Natural killer cell (primary cell): Measurements from ENCODE around the gene KSR1. TPM values are rescaled to one million over a fixed set of nuclear protein-coding genes. Genes with fewer than 3 reads are reported as not detected.

Source experiments
- ATAC-seq, 3 donors: fragments of 150-1000 bp in 2 of 3; fragments of 200-7000 bp in 1 of 3; cut with Tn5 transposase; 1 replicate in 1 of 3; 2 replicates in 2 of 3; pipeline ENCODE4 v1.10.0; 2021; ENCODE audit warnings: mild to moderate bottlenecking in 2 of 3, moderate library complexity in 2 of 3
- DNase-seq, 2 donors: peaks; one replicate each; pipeline versions ENCODE4 v3.0.0 to v3.0.0-alpha.2; 2013 to 2021; ENCODE audit warnings: mixed read lengths in 1 of 2
- H3K27ac ChIP-seq: one replicate; pipeline ENCODE4 v1.5.1; 2013; ENCODE audit warnings: mild to moderate bottlenecking, low read length
- H3K27me3 ChIP-seq: one replicate; pipeline ENCODE4 v1.6.1; 2013; ENCODE audit warnings: low read length; ENCODE audit not compliant: control insufficient read depth, insufficient read depth
- H3K36me3 ChIP-seq: one replicate; pipeline ENCODE4 v1.6.1; 2013; ENCODE audit warnings: low read length; ENCODE audit not compliant: control insufficient read depth, insufficient read depth
- H3K4me1 ChIP-seq: one replicate; pipeline ENCODE4 v1.6.1; 2013; ENCODE audit warnings: low read length; ENCODE audit not compliant: control insufficient read depth, insufficient read depth
- H3K4me3 ChIP-seq: one replicate; pipeline ENCODE4 v1.5.1; 2013; ENCODE audit warnings: low read length
- H3K9me3 ChIP-seq: one replicate; pipeline ENCODE4 v1.6.1; 2013; ENCODE audit warnings: low read length; ENCODE audit not compliant: control insufficient read depth, insufficient read depth
- H3K27ac Mint-ChIP-seq, 2 donors: one replicate each; pipeline ENCODE4 v1.8.0; 2022; ENCODE audit warnings: mild to moderate bottlenecking in 2 of 2, mixed read lengths in 2 of 2, moderate library complexity in 1 of 2
- H3K27me3 Mint-ChIP-seq, 2 donors: one replicate each; pipeline ENCODE4 v1.8.0; 2022; ENCODE audit warnings: low read depth in 2 of 2, mixed read lengths in 2 of 2
- H3K36me3 Mint-ChIP-seq: one replicate; pipeline ENCODE4 v1.8.0; 2022; ENCODE audit warnings: mixed read lengths
- H3K4me1 Mint-ChIP-seq, 2 donors: one replicate each; pipeline ENCODE4 v1.8.0; 2022; ENCODE audit warnings: mixed read lengths in 2 of 2
- H3K4me3 Mint-ChIP-seq: one replicate; pipeline ENCODE4 v1.8.0; 2022; ENCODE audit warnings: mild to moderate bottlenecking, moderate library complexity, mixed read lengths
- H3K9me3 Mint-ChIP-seq, 2 donors: one replicate each; pipeline ENCODE4 v1.8.0; 2022; ENCODE audit warnings: mixed read lengths in 2 of 2
- WGBS: methylation state at CpG from one replicate; pipeline ENCODE4 v1.1.7; 2013; ENCODE audit warnings: missing lambda C conversion rate; ENCODE audit not compliant: insufficient coverage; 5-methylcytosine and 5-hydroxymethylcytosine counted together
- intact Hi-C: fragments of 100-400 bp; cut with micrococcal nuclease; formaldehyde crosslinking; loops from one replicate; pipeline ENCODE4 v1.14.2; 2022
- total RNA-seq, 4 donors: library from RNA; stranded (reverse); fragments of 120-200 nt in 1 of 4; gene quantifications; one replicate each; pipeline versions ENCODE4 v1.2.3 to v1.2.4, GENCODE V29; 2013 to 2022
- TF ChIP-seq, protein P1 (sequence below): fragments of 200-600 bp; IDR thresholded peaks from one replicate; pipeline ENCODE4 v1.8.0; 2022; ENCODE audit warnings: antibody characterized with exemption

The KSR1 gene
- total RNA-seq, 3 donors from 2014 or later (not counting 1 experiment from before 2014, with no cell fraction given), result 46.4 to 63.1 (median 59.2) TPM

DNA sequence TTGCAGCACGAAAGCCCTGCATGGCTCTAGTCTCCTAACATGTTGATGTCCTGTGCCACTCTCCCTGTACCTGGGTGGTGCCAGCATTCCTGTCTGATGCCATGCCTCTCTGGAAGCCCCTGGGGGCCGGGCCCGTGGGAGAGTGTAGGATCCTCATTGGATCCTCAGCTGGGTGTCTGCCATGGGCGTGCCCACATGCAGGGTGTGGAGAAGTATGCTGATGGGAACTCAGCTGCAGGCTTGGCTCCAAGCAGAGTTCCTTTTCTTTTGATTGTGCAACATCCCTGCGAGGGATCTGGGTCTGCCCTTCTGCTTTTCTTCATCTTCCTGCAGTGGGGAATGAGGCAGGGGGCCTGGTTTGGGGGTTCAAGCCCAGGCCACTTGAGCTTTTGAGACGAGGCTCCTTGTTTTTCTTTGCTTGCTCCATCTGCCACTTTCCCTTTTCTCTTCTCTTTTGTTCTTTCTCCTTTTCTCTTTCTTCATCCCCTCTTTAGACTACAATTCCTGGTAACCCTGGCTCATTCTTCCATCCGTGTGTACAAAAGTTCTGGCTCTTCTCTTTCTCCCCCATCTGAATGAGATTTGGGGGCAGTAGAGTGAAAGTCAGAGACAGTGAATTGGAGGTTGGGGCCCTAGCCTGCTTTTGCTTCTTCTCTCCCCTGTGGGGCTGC is 32.9 kb downstream of the KSR1 start:
- Mint-ChIP-seq H3K9me3 (no peaks in the 10 kb centered on the region), H3K27ac (peak overlapping the region in 1 of 2 donors; percentile 27), H3K27me3 (no peaks in the 10 kb centered on the region), H3K4me1 (peaks cover 23 to 39% of the 10 kb centered on the region in 2 donors), H3K4me3 (no peak overlapping the region), H3K36me3 (no peaks in the 10 kb centered on the region)
- no peaks in the 10 kb centered on the region for H3K9me3 ChIP-seq
- no peak overlapping the region for H3K4me3 ChIP-seq
- WGBS, result 68% methylated on average over 7 of the region's 7 CpGs
- H3K36me3 ChIP-seq, result no peaks in the 10 kb centered on the region
- intact Hi-C loops, result loop anchor here (10.0 kb wide), 1 partner anchor 116 kb away; no protein-coding TSS in a partner anchor
- ATAC-seq (no peak), DNase-seq (no peak)
- no peaks in the 10 kb centered on the region for H3K27me3 ChIP-seq
- H3K4me1 ChIP-seq, result peaks cover 19% of the 10 kb centered on the region
- TF ChIP-seq, protein P1, sequence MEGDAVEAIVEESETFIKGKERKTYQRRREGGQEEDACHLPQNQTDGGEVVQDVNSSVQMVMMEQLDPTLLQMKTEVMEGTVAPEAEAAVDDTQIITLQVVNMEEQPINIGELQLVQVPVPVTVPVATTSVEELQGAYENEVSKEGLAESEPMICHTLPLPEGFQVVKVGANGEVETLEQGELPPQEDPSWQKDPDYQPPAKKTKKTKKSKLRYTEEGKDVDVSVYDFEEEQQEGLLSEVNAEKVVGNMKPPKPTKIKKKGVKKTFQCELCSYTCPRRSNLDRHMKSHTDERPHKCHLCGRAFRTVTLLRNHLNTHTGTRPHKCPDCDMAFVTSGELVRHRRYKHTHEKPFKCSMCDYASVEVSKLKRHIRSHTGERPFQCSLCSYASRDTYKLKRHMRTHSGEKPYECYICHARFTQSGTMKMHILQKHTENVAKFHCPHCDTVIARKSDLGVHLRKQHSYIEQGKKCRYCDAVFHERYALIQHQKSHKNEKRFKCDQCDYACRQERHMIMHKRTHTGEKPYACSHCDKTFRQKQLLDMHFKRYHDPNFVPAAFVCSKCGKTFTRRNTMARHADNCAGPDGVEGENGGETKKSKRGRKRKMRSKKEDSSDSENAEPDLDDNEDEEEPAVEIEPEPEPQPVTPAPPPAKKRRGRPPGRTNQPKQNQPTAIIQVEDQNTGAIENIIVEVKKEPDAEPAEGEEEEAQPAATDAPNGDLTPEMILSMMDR, result no peak
- H3K27ac ChIP-seq, result no peak overlapping the region

DNA sequence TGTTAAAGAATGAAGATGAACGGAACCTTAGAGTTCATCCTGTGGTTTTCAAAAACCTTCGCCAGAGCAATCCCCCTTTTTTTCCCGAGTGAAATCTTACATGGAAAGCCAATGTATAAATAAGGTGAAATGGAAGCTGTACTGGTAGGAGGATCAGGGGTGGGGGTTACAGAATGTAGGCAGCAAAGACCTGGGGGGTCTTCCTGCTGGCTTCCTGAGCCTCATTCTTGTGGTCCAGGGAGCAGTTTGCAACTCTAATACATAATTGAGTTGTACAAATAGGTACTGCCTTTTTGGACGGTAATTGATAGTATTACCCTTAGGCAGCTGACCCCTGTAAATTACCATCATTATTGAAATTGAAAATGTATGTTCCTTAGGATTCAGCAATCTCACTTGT is 34.1 kb downstream of the KSR1 start:
- ATAC-seq, result no peak
- H3K27ac Mint-ChIP-seq, result peak overlapping the region in 1 of 2 donors; percentile 63
- TF ChIP-seq, protein P1, result no peak

DNA sequence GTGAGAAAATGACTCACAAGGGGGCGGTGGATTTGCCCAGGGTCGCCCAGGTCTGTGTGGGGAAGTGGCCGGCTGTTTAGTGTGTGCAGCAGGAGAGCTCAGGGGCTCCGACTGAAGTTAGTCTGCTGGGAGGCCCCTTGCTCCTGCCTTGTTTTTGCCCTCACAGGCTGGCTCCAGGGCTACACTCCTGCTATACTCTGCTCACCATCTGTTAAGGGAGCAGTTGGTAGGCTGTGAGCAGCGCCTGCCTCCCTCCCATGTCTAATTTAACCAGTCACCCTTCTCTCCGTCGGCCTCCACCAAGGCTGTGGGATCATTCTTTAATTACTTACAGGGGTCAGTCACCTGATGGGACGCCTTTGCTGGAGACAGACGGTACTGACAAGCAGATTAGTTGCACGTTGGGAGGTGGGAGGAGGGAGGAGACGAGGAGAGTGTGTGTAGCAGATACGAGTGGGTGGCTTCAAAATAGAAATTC is 35.5 kb downstream of the KSR1 start:
- no peaks in the 10 kb centered on the region for H3K27me3 Mint-ChIP-seq
- H3K4me1 Mint-ChIP-seq, result peaks cover 33 to 45% of the 10 kb centered on the region in 2 donors
- DNase-seq, result no peak
- H3K36me3 Mint-ChIP-seq, result no peaks in the 10 kb centered on the region
- no peak overlapping the region for H3K4me3 ChIP-seq
- H3K9me3 ChIP-seq, result no peaks in the 10 kb centered on the region
- H3K4me1 ChIP-seq, result peaks cover 22% of the 10 kb centered on the region
- no peaks in the 10 kb centered on the region for H3K9me3 Mint-ChIP-seq
- H3K27ac ChIP-seq, result no peak overlapping the region
- ATAC-seq, result peak in 2 of 3 donors; percentile 48 to 74
- intact Hi-C loops, result no loop called here
- H3K4me3 Mint-ChIP-seq, result no peak overlapping the region
- H3K36me3 ChIP-seq, result no peaks in the 10 kb centered on the region
- 71% methylated on average over 12 of the region's 12 CpGs for WGBS
- TF ChIP-seq, protein P1, result no peak
- H3K27ac Mint-ChIP-seq, result peak overlapping the region in 1 of 2 donors; percentile 63
- no peaks in the 10 kb centered on the region for H3K27me3 ChIP-seq

More for the DNA sequence above, 34.1 kb downstream of the KSR1 start:
- H3K27me3 Mint-ChIP-seq, result no peaks in the 10 kb centered on the region
- H3K36me3 ChIP-seq, result no peaks in the 10 kb centered on the region
- no peak for DNase-seq
- H3K27me3 ChIP-seq, result no peaks in the 10 kb centered on the region
- 94% methylated on average over 4 of the region's 4 CpGs for WGBS
- H3K9me3 ChIP-seq, result no peaks in the 10 kb centered on the region
- H3K27ac ChIP-seq, result no peak overlapping the region
- no peaks in the 10 kb centered on the region for H3K36me3 Mint-ChIP-seq
- peaks cover 29 to 45% of the 10 kb centered on the region in 2 donors for H3K4me1 Mint-ChIP-seq
- intact Hi-C loops, result no loop called here
- no peaks in the 10 kb centered on the region for H3K9me3 Mint-ChIP-seq
- H3K4me3 ChIP-seq, result no peak overlapping the region
- peaks cover 22% of the 10 kb centered on the region for H3K4me1 ChIP-seq
- H3K4me3 Mint-ChIP-seq, result no peak overlapping the region
